Umbilical cord (tissue), 2 donors: ENCODE measurements around the gene REXO1. TPM values are rescaled to one million over a fixed set of nuclear protein-coding genes. Genes with fewer than 3 reads are reported as not detected.

Source experiments
- DNase-seq: peaks from one replicate; pipeline ENCODE4 v3.0.0-alpha.2; 2015; ENCODE audit warnings: low spot score
- total RNA-seq: library from RNA; depleted of rRNA; stranded (reverse); fragments of >200 nt; gene quantifications from one replicate; pipeline ENCODE4 v1.2.3, GENCODE V29; 2014; ENCODE audit warnings: low replicate concordance; ENCODE audit not compliant: insufficient read depth

REXO1 gene
- total RNA-seq, 1 donor from 2014 or later = 3.1 TPM

GRCh38 chr19:1861599-1862031 is 13.3 kb upstream of the REXO1 start:
- no peak for DNase-seq

- DNase-seq = no peak
Observed at GRCh38 chr19:1860821-1861598, 12.7 kb upstream of the REXO1 start.

GRCh38 chr19:1860042-1860775 is 11.9 kb upstream of the REXO1 start:
- DNase-seq = peak; percentile 93

GRCh38 chr19:1859331-1859781 is 11.1 kb upstream of the REXO1 start:
- DNase-seq = no peak

GRCh38 chr19:1858412-1859081 is 10.3 kb upstream of the REXO1 start:
- no peak for DNase-seq

GRCh38 chr19:1857648-1858326 is 9.5 kb upstream of the REXO1 start:
- DNase-seq = no peak

- peak; percentile 79 for DNase-seq
Observed at GRCh38 chr19:1856698-1857603, 8.7 kb upstream of the REXO1 start.

- no peak for DNase-seq
Observed at GRCh38 chr19:1856345-1856697, 8.0 kb upstream of the REXO1 start.

- no peak for DNase-seq
Observed at GRCh38 chr19:1855828-1856255, 7.6 kb upstream of the REXO1 start.

- DNase-seq = peak; percentile 94
Observed at GRCh38 chr19:1855040-1855827, 7.0 kb upstream of the REXO1 start.

- no peak for DNase-seq
Observed at GRCh38 chr19:1854542-1855039, 6.3 kb upstream of the REXO1 start.

GRCh38 chr19:1854039-1854541 is 5.8 kb upstream of the REXO1 start:
- DNase-seq = no peak

- DNase-seq = peak; percentile 68
Observed at GRCh38 chr19:1853295-1854038, 5.2 kb upstream of the REXO1 start.

- no peak for DNase-seq
Observed at GRCh38 chr19:1852581-1853128, 4.4 kb upstream of the REXO1 start.

- no peak for DNase-seq
Observed at GRCh38 chr19:1851654-1852580, 3.6 kb upstream of the REXO1 start.

GRCh38 chr19:1850809-1851653 is 2.7 kb upstream of the REXO1 start:
- DNase-seq = no peak
